Naive B cell (primary cell): ENCODE measurements around the gene WNT9B. TPM values are rescaled to one million over a fixed set of nuclear protein-coding genes. Genes with fewer than 3 reads are reported as not detected.

Experiments
- ATAC-seq, 2 donors: fragments of 150-1000 bp; cut with Tn5 transposase; 2 replicates each; pipeline ENCODE4 v1.10.0; 2021; ENCODE audit warnings: low read depth in 2 of 2, mild to moderate bottlenecking in 2 of 2, moderate library complexity in 2 of 2
- DNase-seq: peaks from one replicate; pipeline ENCODE4 v3.0.0; 2022
- H3K27ac Mint-ChIP-seq, 6 donors: one replicate each; pipeline ENCODE4 v1.8.0; 2020 to 2022; ENCODE audit warnings: mild to moderate bottlenecking in 6 of 6, mixed read lengths in 6 of 6, moderate library complexity in 5 of 6, inconsistent platforms in 2 of 6
- H3K27me3 Mint-ChIP-seq, 3 donors: one replicate each; pipeline ENCODE4 v1.8.0; 2021 to 2022; ENCODE audit warnings: mixed read lengths in 3 of 3, mild to moderate bottlenecking in 1 of 3
- H3K36me3 Mint-ChIP-seq, 2 donors: one replicate each; pipeline ENCODE4 v1.8.0; 2020 to 2022; ENCODE audit warnings: mixed read lengths in 2 of 2, inconsistent platforms in 1 of 2, mild to moderate bottlenecking in 1 of 2
- H3K4me1 Mint-ChIP-seq, 3 donors: one replicate each; pipeline ENCODE4 v1.8.0; 2020 to 2022; ENCODE audit warnings: mixed read lengths in 3 of 3, inconsistent platforms in 1 of 3, mild to moderate bottlenecking in 1 of 3, moderate library complexity in 1 of 3
- H3K4me3 Mint-ChIP-seq, 8 donors: one replicate each; pipeline ENCODE4 v1.8.0; 2020 to 2022; ENCODE audit warnings: mild to moderate bottlenecking in 8 of 8, mixed read lengths in 8 of 8, moderate library complexity in 8 of 8, inconsistent platforms in 2 of 8
- H3K9me3 Mint-ChIP-seq, 7 donors: one replicate each; pipeline ENCODE4 v1.8.0; 2020 to 2022; ENCODE audit warnings: mixed read lengths in 7 of 7, mild to moderate bottlenecking in 5 of 7, inconsistent platforms in 2 of 7, moderate library complexity in 1 of 7
- polyA plus RNA-seq, 6 donors: library from polyadenylated mRNA; unstranded; fragments of 300-500 nt; fragmentation: Illumina TruSeq; gene quantifications; one replicate each; pipeline ENCODE4 v1.2.3, GENCODE V29; 2021; ENCODE audit warnings: low read depth in 6 of 6

The WNT9B gene
- polyA plus RNA-seq, 6 donors from 2014 or later, result not detected

- peaks cover 28 to 58% (median 39%) of the 10 kb centered on the region in 3 donors for H3K27me3 Mint-ChIP-seq
- ATAC-seq, result peak in 1 of 2 donors; percentile 39
- H3K27ac Mint-ChIP-seq, result no peak overlapping the region
- H3K9me3 Mint-ChIP-seq, result peaks cover 0 to 8% (median 5%) of the 10 kb centered on the region in 7 donors
- H3K4me1 Mint-ChIP-seq, result no peaks in the 10 kb centered on the region
- H3K4me3 Mint-ChIP-seq, result no peak overlapping the region
- DNase-seq, result no peak
- no peaks in the 10 kb centered on the region for H3K36me3 Mint-ChIP-seq
Measured at GRCh38 chr17:46895171-46895570, 43.8 kb downstream of the WNT9B start.

GRCh38 chr17:46896991-46897390, 45.6 kb downstream of the WNT9B start:
- ATAC-seq, result no peak
- Mint-ChIP-seq H3K4me1 (no peaks in the 10 kb centered on the region), H3K4me3 (no peak overlapping the region), H3K27ac (no peak overlapping the region), H3K36me3 (no peaks in the 10 kb centered on the region), H3K9me3 (peaks cover 0 to 8% (median 5%) of the 10 kb centered on the region in 7 donors), H3K27me3 (peaks cover 27 to 64% (median 30%) of the 10 kb centered on the region in 3 donors)
- DNase-seq, result no peak

GRCh38 chr17:46898364-46898763, 47.0 kb downstream of the WNT9B start:
- no peak overlapping the region for H3K27ac Mint-ChIP-seq
- no peaks in the 10 kb centered on the region for H3K4me1 Mint-ChIP-seq
- H3K4me3 Mint-ChIP-seq, result no peak overlapping the region
- H3K36me3 Mint-ChIP-seq, result no peaks in the 10 kb centered on the region
- DNase-seq (no peak), ATAC-seq (no peak)
- peaks cover 0 to 8% (median 5%) of the 10 kb centered on the region in 7 donors for H3K9me3 Mint-ChIP-seq
- peaks cover 21 to 61% (median 25%) of the 10 kb centered on the region in 3 donors for H3K27me3 Mint-ChIP-seq

- peaks cover 17 to 63% (median 27%) of the 10 kb centered on the region in 3 donors for H3K27me3 Mint-ChIP-seq
- ATAC-seq (no peak), DNase-seq (no peak)
- no peak overlapping the region for H3K27ac Mint-ChIP-seq
- H3K9me3 Mint-ChIP-seq, result peaks cover 0 to 8% (median 5%) of the 10 kb centered on the region in 7 donors
- peaks cover 0 to 5% of the 10 kb centered on the region in 2 donors for H3K36me3 Mint-ChIP-seq
- H3K4me1 Mint-ChIP-seq, result no peaks in the 10 kb centered on the region
- H3K4me3 Mint-ChIP-seq, result no peak overlapping the region
Measured at GRCh38 chr17:46898860-46899259, 47.5 kb downstream of the WNT9B start.

GRCh38 chr17:46901291-46901690, 49.9 kb downstream of the WNT9B start:
- ATAC-seq (no peak), DNase-seq (no peak)
- H3K27ac Mint-ChIP-seq, result no peak overlapping the region
- H3K36me3 Mint-ChIP-seq, result peaks cover 0 to 13% of the 10 kb centered on the region in 2 donors
- H3K4me3 Mint-ChIP-seq, result no peak overlapping the region
- peaks cover 0 to 3% (median 0%) of the 10 kb centered on the region in 3 donors for H3K4me1 Mint-ChIP-seq
- H3K9me3 Mint-ChIP-seq, result peaks cover 0 to 8% (median 6%) of the 10 kb centered on the region in 7 donors
- H3K27me3 Mint-ChIP-seq, result peaks cover 20 to 76% (median 31%) of the 10 kb centered on the region in 3 donors

GRCh38 chr17:46903762-46904672, 52.6 kb downstream of the WNT9B start:
- Mint-ChIP-seq H3K27me3 (peaks cover 18 to 60% (median 45%) of the 10 kb centered on the region in 3 donors), H3K4me1 (peaks cover 0 to 3% (median 0%) of the 10 kb centered on the region in 3 donors), H3K9me3 (peaks cover 0 to 6% (median 0%) of the 10 kb centered on the region in 7 donors), H3K27ac (no peak overlapping the region), H3K36me3 (peaks cover 0 to 13% of the 10 kb centered on the region in 2 donors), H3K4me3 (no peak overlapping the region)
- DNase-seq (no peak), ATAC-seq (no peak)

GRCh38 chr17:46908068-46908737, 56.8 kb downstream of the WNT9B start:
- Mint-ChIP-seq H3K9me3 (peaks cover 0 to 4% (median 0%) of the 10 kb centered on the region in 7 donors), H3K36me3 (peaks cover 0 to 13% of the 10 kb centered on the region in 2 donors), H3K4me1 (peaks cover 0 to 3% (median 0%) of the 10 kb centered on the region in 3 donors), H3K4me3 (no peak overlapping the region), H3K27me3 (peaks cover 17 to 53% (median 42%) of the 10 kb centered on the region in 3 donors), H3K27ac (no peak overlapping the region)
- DNase-seq, result no peak
- ATAC-seq, result no peak

- H3K4me3 Mint-ChIP-seq, result no peak overlapping the region
- DNase-seq, result no peak
- H3K27ac Mint-ChIP-seq, result peak overlapping the region in 1 of 6 donors; percentile 68
- no peaks in the 10 kb centered on the region for H3K9me3 Mint-ChIP-seq
- no peaks in the 10 kb centered on the region for H3K36me3 Mint-ChIP-seq
- peaks cover 0 to 3% (median 0%) of the 10 kb centered on the region in 3 donors for H3K4me1 Mint-ChIP-seq
- H3K27me3 Mint-ChIP-seq, result peaks cover 11 to 49% (median 36%) of the 10 kb centered on the region in 3 donors
- ATAC-seq, result no peak
Measured at GRCh38 chr17:46910179-46910927, 59.0 kb downstream of the WNT9B start.

GRCh38 chr17:46911311-46911710, 59.9 kb downstream of the WNT9B start:
- H3K27ac Mint-ChIP-seq, result no peak overlapping the region
- H3K27me3 Mint-ChIP-seq, result peaks cover 9 to 49% (median 32%) of the 10 kb centered on the region in 3 donors
- no peak overlapping the region for H3K4me3 Mint-ChIP-seq
- H3K9me3 Mint-ChIP-seq, result no peaks in the 10 kb centered on the region
- H3K36me3 Mint-ChIP-seq, result no peaks in the 10 kb centered on the region
- H3K4me1 Mint-ChIP-seq, result no peaks in the 10 kb centered on the region
- no peak for DNase-seq
- no peak for ATAC-seq

- no peak overlapping the region for H3K4me3 Mint-ChIP-seq
- peaks cover 0 to 5% (median 0%) of the 10 kb centered on the region in 7 donors for H3K9me3 Mint-ChIP-seq
- peaks cover 0 to 8% of the 10 kb centered on the region in 2 donors for H3K36me3 Mint-ChIP-seq
- no peaks in the 10 kb centered on the region for H3K4me1 Mint-ChIP-seq
- no peak overlapping the region for H3K27ac Mint-ChIP-seq
- ATAC-seq (no peak), DNase-seq (no peak)
- H3K27me3 Mint-ChIP-seq, result peaks cover 5 to 29% (median 24%) of the 10 kb centered on the region in 3 donors
Measured at GRCh38 chr17:46915596-46915995, 64.2 kb downstream of the WNT9B start.

GRCh38 chr17:46916211-46916610, 64.8 kb downstream of the WNT9B start:
- Mint-ChIP-seq H3K27me3 (peaks cover 1 to 22% (median 19%) of the 10 kb centered on the region in 3 donors), H3K4me3 (no peak overlapping the region), H3K9me3 (peaks cover 0 to 5% (median 0%) of the 10 kb centered on the region in 7 donors), H3K36me3 (peaks cover 0 to 8% of the 10 kb centered on the region in 2 donors), H3K4me1 (no peaks in the 10 kb centered on the region), H3K27ac (peak overlapping the region in 1 of 6 donors; percentile 33)
- DNase-seq (no peak), ATAC-seq (no peak)

GRCh38 chr17:46916623-46917022, 65.2 kb downstream of the WNT9B start:
- Mint-ChIP-seq H3K4me1 (no peaks in the 10 kb centered on the region), H3K27ac (no peak overlapping the region), H3K4me3 (no peak overlapping the region), H3K27me3 (peaks cover 0 to 22% (median 19%) of the 10 kb centered on the region in 3 donors), H3K36me3 (peaks cover 0 to 8% of the 10 kb centered on the region in 2 donors), H3K9me3 (peaks cover 0 to 5% (median 0%) of the 10 kb centered on the region in 7 donors)
- ATAC-seq, result no peak
- no peak for DNase-seq

- Mint-ChIP-seq H3K4me1 (no peaks in the 10 kb centered on the region), H3K4me3 (no peak overlapping the region), H3K27ac (peak overlapping the region in 1 of 6 donors; percentile 2), H3K36me3 (peaks cover 0 to 8% of the 10 kb centered on the region in 2 donors), H3K9me3 (peaks cover 0 to 5% (median 0%) of the 10 kb centered on the region in 7 donors), H3K27me3 (peaks cover 0 to 18% (median 15%) of the 10 kb centered on the region in 3 donors)
- ATAC-seq (no peak), DNase-seq (no peak)
Measured at GRCh38 chr17:46917041-46917440, 65.7 kb downstream of the WNT9B start.
